ENCODE measurements around the gene PLCB3.

Gene PLCB3

GRCh38 chr11:64295760-64296159, 44.4 kb downstream of the PLCB3 start:
- in situ Hi-C loops (cut with MboI; ENCODE audit: low sequenced_read_pairs, unreplicated experiment): loop anchor here (25.0 kb wide), 1 partner anchor 308 kb away; the partner anchor contains the start of gene OTUB1
- no peak for TF ChIP-seq CTCF (IDR thresholded peaks at IDR 0.05; ENCODE audit: borderline replicate concordance, control extremely low read depth, extremely low read depth, insufficient read depth, missing control alignments)
- DNase-seq (ENCODE audit: low spot score): no peak

DNA sequence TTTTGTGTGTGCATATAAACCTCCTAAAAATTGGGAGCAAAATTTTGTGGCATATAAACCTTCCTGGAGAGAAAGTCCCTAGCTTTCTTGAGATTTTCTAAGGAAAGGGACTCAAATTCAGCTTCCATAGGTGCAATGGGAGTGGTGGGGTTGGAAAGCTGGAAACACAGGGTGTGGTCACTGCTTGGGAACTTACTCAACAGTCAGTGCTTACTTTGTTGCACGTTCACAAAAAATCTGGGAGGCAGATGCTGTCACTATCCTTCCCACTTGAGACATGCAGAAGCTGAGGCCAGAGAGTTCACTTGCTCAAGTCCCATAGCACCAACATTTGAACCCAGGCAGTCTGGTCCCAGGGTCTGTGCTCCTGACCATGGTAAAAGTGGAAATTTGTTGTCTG, 44.9 kb downstream of the PLCB3 start:
- DNase-seq (ENCODE audit: low spot score): no peak
- TF ChIP-seq CTCF (IDR thresholded peaks at IDR 0.05; ENCODE audit: borderline replicate concordance, control extremely low read depth, extremely low read depth, insufficient read depth, missing control alignments): no peak
- in situ Hi-C loops (cut with MboI; ENCODE audit: low sequenced_read_pairs, unreplicated experiment): loop anchor here (25.0 kb wide), 1 partner anchor 309 kb away; the partner anchor contains the start of gene OTUB1

- DNase-seq (ENCODE audit: low spot score): no peak
- no peak for TF ChIP-seq CTCF (IDR thresholded peaks at IDR 0.05; ENCODE audit: borderline replicate concordance, control extremely low read depth, extremely low read depth, insufficient read depth, missing control alignments)
- in situ Hi-C loops (cut with MboI; ENCODE audit: low sequenced_read_pairs, unreplicated experiment): loop anchor here (25.0 kb wide), 1 partner anchor 310 kb away; the partner anchor contains the start of gene OTUB1
Observed at GRCh38 chr11:64296830-64297698, 45.7 kb downstream of the PLCB3 start.

DNA sequence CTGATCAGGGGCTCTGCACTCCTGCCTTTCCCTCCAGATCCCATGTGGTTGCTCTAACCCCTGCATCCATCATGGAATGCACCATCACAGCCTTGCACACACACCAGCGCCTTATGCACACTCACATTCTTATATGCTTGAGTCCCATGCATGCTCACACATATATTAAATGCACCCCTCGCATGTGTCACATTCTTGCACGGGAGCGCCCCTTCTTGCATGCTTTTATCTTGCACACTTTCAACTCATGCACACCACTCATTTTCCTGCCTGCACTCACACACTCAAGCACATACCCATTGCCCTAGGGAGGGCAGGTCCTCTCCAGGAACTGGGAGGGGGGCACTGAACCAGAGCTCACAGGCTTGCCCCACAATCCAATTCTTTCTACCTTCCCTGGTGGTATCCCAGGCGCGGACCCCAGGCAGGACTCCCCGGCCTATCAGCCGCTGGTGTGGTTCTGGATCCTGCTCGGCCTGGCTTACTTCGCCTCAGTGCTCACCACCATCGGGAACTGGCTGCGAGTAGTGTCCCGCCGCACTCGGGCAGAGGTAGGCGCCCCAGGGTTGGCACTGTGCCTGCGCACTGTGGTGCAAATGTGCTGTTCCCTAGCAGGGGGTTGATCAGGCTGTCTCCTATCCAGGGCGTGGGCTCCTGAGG, 46.5 kb downstream of the PLCB3 start:
- in situ Hi-C loops (cut with MboI; ENCODE audit: low sequenced_read_pairs, unreplicated experiment): loop anchor here (25.0 kb wide), 1 partner anchor 311 kb away; the partner anchor contains the start of gene OTUB1
- no peak for DNase-seq (ENCODE audit: low spot score)
- no peak for TF ChIP-seq CTCF (IDR thresholded peaks at IDR 0.05; ENCODE audit: borderline replicate concordance, control extremely low read depth, extremely low read depth, insufficient read depth, missing control alignments)

- TF ChIP-seq CTCF (IDR thresholded peaks at IDR 0.05; ENCODE audit: borderline replicate concordance, control extremely low read depth, extremely low read depth, insufficient read depth, missing control alignments): no peak
- no peak for DNase-seq (ENCODE audit: low spot score)
- in situ Hi-C loops (cut with MboI; ENCODE audit: low sequenced_read_pairs, unreplicated experiment): loop anchor here (25.0 kb wide), 1 partner anchor 312 kb away; the partner anchor contains the start of gene OTUB1
Observed at GRCh38 chr11:64298966-64299846, 47.9 kb downstream of the PLCB3 start.

Data from GM13976 (cell line).